HEK293 (cell line): ENCODE results near the gene FMNL1.

ENCODE experiments used
- CTCF ChIA-PET: fragments of 350-600 bp; formaldehyde crosslinking; extraction: SDS; loops from one replicate; lab custom pipeline; 2021; ENCODE audit warnings: antibody characterized with exemption; lab: Yijun Ruan, JAX
- POLR2A ChIA-PET: fragments of 300-600 bp; formaldehyde crosslinking; extraction: SDS; loops from one replicate; lab custom pipeline; 2020; ENCODE audit warnings: antibody characterized with exemption, inconsistent platforms; lab: Yijun Ruan, JAX
- H3K27ac ChIP-seq: fragments of 200-500 bp; sonication (Bioruptor generic); 2 replicates; pipeline ENCODE4 v1.5.1; 2014; ENCODE audit warnings: low read depth, low read length, control low read depth, inconsistent platforms; ENCODE audit errors: extremely low read depth
- H3K36me3 ChIP-seq, 2 experiments: fragments of 200-500 bp in 1 of 2; sonication (Bioruptor generic) in 1 of 2; 1 replicate in 1 of 2; 2 replicates in 1 of 2; pipeline ENCODE4 v1.5.1; 2014 to 2017; ENCODE audit warnings: inconsistent platforms in 2 of 2, low read length in 2 of 2; ENCODE audit not compliant: control insufficient read depth in 2 of 2, insufficient read depth in 1 of 2
- H3K4me1 ChIP-seq: fragments of 200-500 bp; sonication (Bioruptor generic); 2 replicates; pipeline ENCODE4 v1.5.1; 2014; ENCODE audit warnings: mild to moderate bottlenecking, low read length, inconsistent platforms; ENCODE audit not compliant: control insufficient read depth, insufficient read depth
- H3K4me3 ChIP-seq: 2 replicates; pipeline ENCODE4 v1.5.1; 2011; ENCODE audit warnings: low read depth, mild to moderate bottlenecking, control low read depth, low read length, moderate library complexity
- H3K9me3 ChIP-seq: fragments of 200-500 bp; sonication (Bioruptor generic); 2 replicates; pipeline ENCODE4 v1.5.1; 2014; ENCODE audit warnings: low read depth, low read length, inconsistent platforms; ENCODE audit not compliant: control insufficient read depth, insufficient read depth
- ATF2 ChIP-seq: fragments of 450-650 bp; formaldehyde crosslinking; IDR thresholded peaks from 2 replicates; pipeline ENCODE4 v1.5.1; 2016; ENCODE audit warnings: missing biosample characterization, missing genetic modification characterization, low read depth
- BCL11B ChIP-seq: fragments of 450-650 bp; formaldehyde crosslinking; IDR thresholded peaks from 2 replicates; pipeline ENCODE4 v1.5.1; 2016; ENCODE audit warnings: low read depth, missing biosample characterization, missing genetic modification characterization
- CTCF ChIP-seq: fragments of 450-650 bp; formaldehyde crosslinking; IDR thresholded peaks from 2 replicates; pipeline ENCODE4 v1.5.1; 2016; ENCODE audit warnings: missing biosample characterization, missing genetic modification characterization
- HOXA7 ChIP-seq: sonication (generic); formaldehyde crosslinking; IDR thresholded peaks from 2 replicates; pipeline ENCODE4 v1.8.1; 2022; ENCODE audit warnings: missing genetic modification reagents, borderline replicate concordance
- KLF8 ChIP-seq: fragments of 450-650 bp; formaldehyde crosslinking; IDR thresholded peaks from 2 replicates; pipeline ENCODE4 v1.5.1; 2016; ENCODE audit warnings: missing biosample characterization, missing genetic modification characterization
- PBX3 ChIP-seq: sonication (generic); formaldehyde crosslinking; IDR thresholded peaks from 2 replicates; pipeline ENCODE4 v1.8.1; 2022; ENCODE audit warnings: mild to moderate bottlenecking, moderate library complexity, missing genetic modification reagents
- PRDM10 ChIP-seq: fragments of 450-650 bp; formaldehyde crosslinking; IDR thresholded peaks from 2 replicates; pipeline ENCODE4 v1.5.1; 2016; ENCODE audit warnings: missing biosample characterization, missing genetic modification characterization
- REPIN1 ChIP-seq: fragments of 450-650 bp; formaldehyde crosslinking; IDR thresholded peaks from 2 replicates; pipeline ENCODE4 v1.5.1; 2017; ENCODE audit warnings: missing biosample characterization, missing genetic modification characterization, low read depth
- SP7 ChIP-seq: fragments of 450-650 bp; formaldehyde crosslinking; IDR thresholded peaks from 2 replicates; pipeline ENCODE4 v1.5.1; 2016; ENCODE audit warnings: missing biosample characterization, missing genetic modification characterization
- ZBTB48 ChIP-seq: fragments of 450-650 bp; formaldehyde crosslinking; IDR thresholded peaks from 2 replicates; pipeline ENCODE4 v1.5.1; 2016; ENCODE audit warnings: missing biosample characterization, missing genetic modification characterization
- ZEB2 ChIP-seq: fragments of 450-650 bp; formaldehyde crosslinking; IDR thresholded peaks from 2 replicates; pipeline ENCODE4 v1.5.1; 2016; ENCODE audit warnings: missing biosample characterization, missing genetic modification characterization
- ZFP3 ChIP-seq: fragments of 450-650 bp; formaldehyde crosslinking; IDR thresholded peaks from 2 replicates; pipeline ENCODE4 v1.5.1; 2016; ENCODE audit warnings: low read depth, missing biosample characterization, missing genetic modification characterization
- ZFP69B ChIP-seq: fragments of 450-650 bp; formaldehyde crosslinking; IDR thresholded peaks from 2 replicates; pipeline ENCODE4 v1.5.1; 2016; ENCODE audit warnings: missing biosample characterization, missing genetic modification characterization
- ZNF211 ChIP-seq: fragments of 450-650 bp; formaldehyde crosslinking; IDR thresholded peaks from 2 replicates; pipeline ENCODE4 v1.5.1; 2016; ENCODE audit warnings: low read depth, missing biosample characterization, missing genetic modification characterization
- ZNF221 ChIP-seq: fragments of 450-650 bp; formaldehyde crosslinking; IDR thresholded peaks from 2 replicates; pipeline ENCODE4 v1.5.1; 2017; ENCODE audit warnings: missing biosample characterization, missing genetic modification characterization, borderline replicate concordance
- ZNF37A ChIP-seq: fragments of 450-650 bp; IDR thresholded peaks from 2 replicates; pipeline ENCODE4 v1.5.1; 2018; ENCODE audit warnings: missing biosample characterization, missing genetic modification characterization
- ZNF624 ChIP-seq: fragments of 450-650 bp; formaldehyde crosslinking; IDR thresholded peaks from 2 replicates; pipeline ENCODE4 v1.5.1; 2017; ENCODE audit warnings: missing biosample characterization, missing genetic modification characterization
- ZNF654 ChIP-seq: fragments of 450-650 bp; formaldehyde crosslinking; IDR thresholded peaks from 2 replicates; pipeline ENCODE4 v1.5.1; 2016; ENCODE audit warnings: low read depth, missing biosample characterization, missing genetic modification characterization
- ZNF658 ChIP-seq: fragments of 450-650 bp; formaldehyde crosslinking; IDR thresholded peaks from 2 replicates; pipeline ENCODE4; 2016; ENCODE audit warnings: missing biosample characterization, missing genetic modification characterization
- ZNF707 ChIP-seq: fragments of 450-650 bp; formaldehyde crosslinking; IDR thresholded peaks from 2 replicates; pipeline ENCODE4 v1.5.1; 2016; ENCODE audit warnings: missing biosample characterization, missing genetic modification characterization
- ZSCAN23 ChIP-seq: fragments of 450-650 bp; formaldehyde crosslinking; IDR thresholded peaks from 2 replicates; pipeline ENCODE4 v1.5.1; 2016; ENCODE audit warnings: missing biosample characterization, missing genetic modification characterization
- TF ChIP-seq, protein P1 (sequence below): fragments of 450-650 bp; formaldehyde crosslinking; conservative IDR thresholded peaks from 2 replicates; pipeline ENCODE4 v1.5.1; 2016; ENCODE audit warnings: low read depth, missing biosample characterization, missing genetic modification characterization

Gene FMNL1

GRCh38 chr17:45234641-45235415, 13.1 kb downstream of the FMNL1 start (continued):
- TF ChIP-seq ZNF707 (tag by site-specific recombination) (no peak), ZFP3 (tag by site-specific recombination) (no peak), PRDM10 (peak; percentile 57; the same call in 1 of the 2 replicates), BCL11B (tag by site-specific recombination) (no peak), ZNF221 (no peak), ZEB2 (tag by site-specific recombination) (no peak), PBX3 (no peak)
- TF ChIP-seq, all 188 proteins: peak for 6

DNA sequence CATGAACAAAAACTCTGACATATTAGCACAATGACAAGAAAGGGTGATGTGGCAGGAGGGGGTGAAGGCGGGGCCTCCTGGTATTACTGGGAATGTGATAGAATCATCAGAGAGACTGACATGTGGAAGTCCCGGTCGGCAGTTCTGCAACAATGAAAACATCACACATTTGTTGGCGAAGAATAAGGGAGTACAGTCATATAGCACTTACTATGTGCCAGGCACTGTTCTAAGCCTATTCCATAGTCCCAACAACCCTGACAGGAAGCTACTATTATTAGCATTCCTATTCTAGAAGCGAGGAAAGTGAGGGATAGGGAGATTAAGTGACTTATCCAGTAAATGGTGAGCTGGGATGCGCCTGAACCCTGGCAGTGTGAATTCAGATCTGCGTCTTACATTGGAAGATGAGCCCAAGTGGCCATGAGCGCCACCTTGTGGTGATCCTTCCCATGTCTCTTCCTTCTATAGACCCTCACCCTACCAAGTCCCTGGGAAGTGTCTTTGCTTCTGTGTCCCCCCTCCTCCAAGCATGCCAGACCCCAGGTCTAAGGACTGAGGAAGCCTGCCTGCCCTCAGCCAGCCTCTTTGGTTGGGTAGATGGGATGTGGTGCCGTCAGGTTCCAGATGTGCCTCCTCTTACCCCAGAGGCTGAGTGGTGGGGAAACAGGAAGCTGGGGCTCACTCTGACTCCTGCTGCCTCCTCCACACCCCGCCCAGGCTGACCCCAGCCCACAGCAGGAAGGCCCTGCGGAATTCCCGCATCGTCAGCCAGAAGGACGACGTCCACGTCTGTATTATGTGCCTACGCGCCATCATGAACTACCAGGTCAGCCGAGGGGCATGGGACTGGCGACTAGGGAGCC, 14.0 kb downstream of the FMNL1 start:
- ChIA-PET CTCF (interaction anchor here (0.5 to 11.7 kb wide), 46 partner anchors 9 to 596 kb away, joined by 3 to 192 read pairs (median 5); partner anchors contain the start of genes ACBD4, FMNL1 and HEXIM1), POLR2A (interaction anchor here (0.7 to 1.5 kb wide), 4 partner anchors 13 to 87 kb away, joined by 4 to 6 read pairs (median 4); partner anchors contain the start of genes HEXIM1 and HEXIM2)
- Histone ChIP-seq H3K4me3 (no peak overlapping the region), H3K4me1 (no peaks in the 10 kb centered on the region), H3K9me3 (no peaks in the 10 kb centered on the region), H3K36me3 (no peaks in the 10 kb centered on the region), H3K27ac (no peak overlapping the region)
- TF ChIP-seq REPIN1 (tag by site-specific recombination) (0 out of 2 replicates have a peak, but pooled peaks have one; percentile 7), ZNF624 (tag by site-specific recombination) (no peak), ZNF654 (tag by site-specific recombination) (peak; percentile 44), ZNF658 (tag by site-specific recombination) (no peak), CTCF (tag by site-specific recombination) (peak; percentile 66), ZSCAN23 (tag by site-specific recombination) (no peak), KLF8 (tag by site-specific recombination) (no peak), SP7 (tag by site-specific recombination) (no peak), ZBTB48 (tag by site-specific recombination) (peak; percentile 29; the same call in 1 of the 2 replicates), HOXA7 (no peak), ZEB2 (tag by site-specific recombination) (no peak), ZNF211 (tag by site-specific recombination) (no peak), ATF2 (tag by site-specific recombination) (no peak), ZFP69B (tag by site-specific recombination) (no peak), ZNF37A (no peak)
- TF ChIP-seq, protein P1, sequence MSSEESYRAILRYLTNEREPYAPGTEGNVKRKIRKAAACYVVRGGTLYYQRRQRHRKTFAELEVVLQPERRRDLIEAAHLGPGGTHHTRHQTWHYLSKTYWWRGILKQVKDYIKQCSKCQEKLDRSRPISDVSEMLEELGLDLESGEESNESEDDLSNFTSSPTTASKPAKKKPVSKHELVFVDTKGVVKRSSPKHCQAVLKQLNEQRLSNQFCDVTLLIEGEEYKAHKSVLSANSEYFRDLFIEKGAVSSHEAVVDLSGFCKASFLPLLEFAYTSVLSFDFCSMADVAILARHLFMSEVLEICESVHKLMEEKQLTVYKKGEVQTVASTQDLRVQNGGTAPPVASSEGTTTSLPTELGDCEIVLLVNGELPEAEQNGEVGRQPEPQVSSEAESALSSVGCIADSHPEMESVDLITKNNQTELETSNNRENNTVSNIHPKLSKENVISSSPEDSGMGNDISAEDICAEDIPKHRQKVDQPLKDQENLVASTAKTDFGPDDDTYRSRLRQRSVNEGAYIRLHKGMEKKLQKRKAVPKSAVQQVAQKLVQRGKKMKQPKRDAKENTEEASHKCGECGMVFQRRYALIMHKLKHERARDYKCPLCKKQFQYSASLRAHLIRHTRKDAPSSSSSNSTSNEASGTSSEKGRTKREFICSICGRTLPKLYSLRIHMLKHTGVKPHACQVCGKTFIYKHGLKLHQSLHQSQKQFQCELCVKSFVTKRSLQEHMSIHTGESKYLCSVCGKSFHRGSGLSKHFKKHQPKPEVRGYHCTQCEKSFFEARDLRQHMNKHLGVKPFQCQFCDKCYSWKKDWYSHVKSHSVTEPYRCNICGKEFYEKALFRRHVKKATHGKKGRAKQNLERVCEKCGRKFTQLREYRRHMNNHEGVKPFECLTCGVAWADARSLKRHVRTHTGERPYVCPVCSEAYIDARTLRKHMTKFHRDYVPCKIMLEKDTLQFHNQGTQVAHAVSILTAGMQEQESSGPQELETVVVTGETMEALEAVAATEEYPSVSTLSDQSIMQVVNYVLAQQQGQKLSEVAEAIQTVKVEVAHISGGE (tag by site-specific recombination) = no peak
